NCI-H524 (cell line): ENCODE measurements around the gene MEP1A.

Source experiments
- DNase-seq, 2 experiments: peaks; one replicate each; lab custom pipeline; 2025; lab: John Stamatoyannopoulos, UW

MEP1A gene

GRCh38 chr6:46776070-46776712 lies 17.0 kb upstream of the MEP1A start:
- DNase-seq = peak; percentile 58 to 92

DNA sequence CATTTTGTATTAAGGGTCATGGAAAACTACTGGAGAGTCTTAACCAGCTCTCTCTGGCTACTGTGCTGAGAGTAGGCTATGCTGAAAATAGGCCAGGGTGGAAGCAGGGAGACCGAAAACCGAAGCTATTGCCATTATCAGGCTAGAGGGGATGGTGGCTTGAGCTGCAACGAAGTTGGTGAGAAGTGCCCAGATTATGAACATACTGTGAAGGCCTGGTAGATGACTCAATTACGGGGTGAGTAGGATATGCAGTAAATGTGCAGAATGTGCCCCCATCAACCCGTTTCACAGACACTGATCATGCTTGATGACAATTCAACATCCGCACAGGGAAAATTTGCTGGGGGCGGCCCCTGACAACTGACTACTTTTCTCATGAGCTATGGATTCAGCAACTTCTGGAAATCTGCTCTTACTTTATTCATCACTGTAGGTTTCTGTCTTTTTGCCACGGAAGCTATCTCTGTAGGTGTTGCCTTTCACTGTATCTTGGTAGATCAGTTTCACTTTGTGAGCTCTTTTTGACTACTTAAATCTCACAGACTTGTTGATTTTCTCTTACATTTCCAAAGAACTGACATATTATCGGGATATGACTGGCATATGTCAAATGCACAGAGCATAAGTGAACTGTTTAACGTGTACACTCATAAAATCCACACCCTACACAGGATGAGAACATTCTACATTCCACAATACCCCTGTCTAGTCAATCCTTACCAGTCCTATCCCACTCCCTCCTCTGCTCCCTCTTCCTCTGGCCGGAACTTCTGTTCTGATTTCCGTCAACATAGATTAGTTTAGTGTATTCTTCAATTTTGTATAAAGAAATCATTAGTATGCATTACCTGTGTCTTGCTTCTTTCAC lies 15.5 kb upstream of the MEP1A start:
- DNase-seq = no peak

- DNase-seq = peak; percentile 26 to 65
These were observed 11.5 kb upstream of the MEP1A start for GRCh38 chr6:46781478-46782378.

- DNase-seq = no peak
These were observed 8.7 kb upstream of the MEP1A start for GRCh38 chr6:46784535-46784934.

DNA sequence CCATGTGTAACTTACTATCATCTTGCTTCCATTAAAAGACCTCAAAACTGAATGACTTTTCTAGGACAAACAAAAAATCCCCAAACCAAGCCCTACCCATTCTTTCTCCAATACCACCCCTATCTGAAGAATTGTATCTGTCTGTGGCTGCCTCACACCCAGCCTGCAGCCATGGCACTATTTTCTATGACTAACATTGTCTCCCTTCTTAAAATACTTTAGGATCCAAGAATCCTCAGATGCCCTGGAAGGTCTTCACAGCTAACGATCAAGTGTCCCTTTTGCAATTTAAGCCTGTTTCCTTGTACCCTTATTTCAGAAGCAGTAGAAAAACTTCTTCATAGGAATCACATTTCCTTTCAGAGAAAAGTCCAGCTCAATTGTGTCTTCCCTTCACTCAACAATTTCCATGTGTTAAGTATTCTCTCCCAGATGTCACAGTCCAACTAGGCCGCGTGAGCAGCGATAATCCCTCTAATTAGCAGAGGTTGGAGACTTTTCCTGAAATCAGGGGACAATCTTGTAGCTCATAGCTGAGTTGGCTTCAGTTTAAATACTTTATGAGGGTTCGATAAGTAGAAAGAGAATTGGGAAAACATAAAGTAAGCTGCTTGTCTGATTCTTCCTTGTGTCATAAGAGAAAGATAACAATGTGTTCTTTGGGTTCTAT lies 5.2 kb upstream of the MEP1A start:
- DNase-seq = peak; percentile 40 to 56

GRCh38 chr6:46788791-46789190 lies 4.4 kb upstream of the MEP1A start:
- no peak for DNase-seq

GRCh38 chr6:46789434-46790354 lies 3.5 kb upstream of the MEP1A start:
- DNase-seq = no peak

- no peak for DNase-seq
These were observed 2.8 kb upstream of the MEP1A start for GRCh38 chr6:46790355-46790874.

GRCh38 chr6:46792635-46793034 lies 554 bp upstream of the MEP1A start:
- no peak for DNase-seq

- DNase-seq = no peak
These were observed 879 bp downstream of the MEP1A start for GRCh38 chr6:46794068-46794467.

GRCh38 chr6:46795816-46796215 lies 2.6 kb downstream of the MEP1A start:
- no peak for DNase-seq

DNA sequence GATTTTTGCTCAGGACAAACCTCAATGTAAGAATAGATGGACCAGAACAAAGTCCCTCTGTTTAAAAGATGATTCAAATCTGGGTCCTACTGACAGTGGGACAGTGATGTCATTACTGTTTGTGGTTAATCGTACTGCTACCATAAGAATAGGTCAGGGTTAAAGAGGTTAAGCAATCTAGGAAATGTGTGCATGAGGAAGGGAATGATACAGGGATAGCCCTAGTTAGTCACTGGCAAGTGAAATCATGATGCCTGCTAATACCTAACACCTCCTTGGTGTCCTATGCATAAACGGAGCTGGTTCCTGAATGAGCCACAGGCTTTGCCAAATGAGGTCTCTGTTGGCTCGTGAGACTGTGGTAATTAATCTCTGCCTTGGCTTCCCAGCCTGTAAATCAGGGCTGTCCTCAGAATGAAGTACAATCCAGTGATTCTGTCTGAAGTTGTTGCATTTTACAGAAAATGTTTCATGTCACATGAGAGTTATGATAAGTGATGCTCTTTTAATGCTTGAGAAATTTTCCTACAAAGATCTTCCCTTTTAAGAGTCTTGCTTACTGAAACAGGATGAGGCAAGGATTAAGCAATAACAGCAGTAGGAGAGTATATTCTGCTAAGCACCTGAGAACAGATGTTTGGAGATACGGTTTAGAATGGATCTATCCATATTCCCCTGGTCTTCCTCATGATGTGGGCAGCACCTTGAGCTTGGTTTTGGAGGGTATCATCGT lies 3.8 kb downstream of the MEP1A start:
- no peak for DNase-seq

DNA sequence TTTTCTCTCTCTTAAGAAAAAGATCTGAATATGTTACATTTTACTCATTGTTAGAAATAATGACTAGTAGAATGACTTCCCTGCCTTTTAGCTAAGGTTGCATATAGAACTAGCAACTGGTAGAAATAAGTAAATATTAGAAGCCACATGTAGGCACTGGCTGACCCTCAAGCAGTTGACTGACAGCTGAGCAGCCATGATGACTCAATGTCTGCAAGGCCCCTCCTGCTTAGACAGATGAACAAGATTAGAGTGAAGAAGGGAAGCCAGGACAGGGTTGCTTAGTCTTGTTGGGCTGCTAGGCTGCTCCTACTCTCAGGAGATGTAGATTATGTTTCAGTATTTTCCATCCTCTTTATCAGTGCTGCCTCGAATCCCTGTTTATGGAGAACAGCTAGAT lies 6.5 kb downstream of the MEP1A start:
- DNase-seq = no peak

DNA sequence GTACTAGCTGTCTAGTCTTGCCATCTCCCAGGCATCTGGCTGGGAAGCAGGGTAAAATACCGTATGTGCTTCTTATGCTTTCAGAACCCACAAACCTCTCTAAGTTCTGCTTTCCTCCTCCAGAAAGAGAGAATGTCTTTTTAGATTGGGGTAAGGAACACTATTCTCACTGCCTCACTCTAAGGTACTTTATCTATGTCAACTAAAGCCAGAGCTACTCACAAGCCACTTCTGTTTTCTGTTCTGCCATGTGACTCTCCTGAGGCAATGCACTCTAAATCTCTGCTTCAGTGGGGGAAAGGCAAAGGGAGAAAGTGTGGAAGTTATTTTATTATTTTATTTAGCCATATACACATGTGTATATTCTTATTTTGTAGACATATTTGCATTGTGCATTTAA lies 15.6 kb downstream of the MEP1A start:
- no peak for DNase-seq

- DNase-seq = no peak
These were observed 21.9 kb downstream of the MEP1A start for GRCh38 chr6:46815130-46815529.

GRCh38 chr6:46816626-46817025 lies 23.4 kb downstream of the MEP1A start:
- DNase-seq = no peak

DNA sequence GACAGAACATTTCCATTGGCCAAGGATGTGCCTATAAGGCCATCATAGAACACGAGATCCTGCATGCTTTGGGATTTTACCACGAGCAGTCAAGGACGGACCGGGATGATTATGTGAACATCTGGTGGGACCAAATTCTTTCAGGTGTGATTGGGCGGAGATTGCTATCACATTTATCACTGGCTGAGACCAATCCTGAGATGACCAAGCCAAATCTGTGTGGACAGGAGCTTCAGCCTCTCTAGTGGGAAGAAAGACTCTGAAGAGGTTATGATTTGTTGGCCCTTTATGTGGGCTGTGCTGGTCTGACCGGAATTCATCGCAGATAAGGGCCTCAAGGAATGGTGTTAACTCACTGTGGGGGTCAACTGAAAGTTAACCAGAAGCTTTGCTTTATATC lies 26.4 kb downstream of the MEP1A start:
- no peak for DNase-seq

- no peak for DNase-seq
These were observed 28.3 kb downstream of the MEP1A start for GRCh38 chr6:46821458-46821881.

DNA sequence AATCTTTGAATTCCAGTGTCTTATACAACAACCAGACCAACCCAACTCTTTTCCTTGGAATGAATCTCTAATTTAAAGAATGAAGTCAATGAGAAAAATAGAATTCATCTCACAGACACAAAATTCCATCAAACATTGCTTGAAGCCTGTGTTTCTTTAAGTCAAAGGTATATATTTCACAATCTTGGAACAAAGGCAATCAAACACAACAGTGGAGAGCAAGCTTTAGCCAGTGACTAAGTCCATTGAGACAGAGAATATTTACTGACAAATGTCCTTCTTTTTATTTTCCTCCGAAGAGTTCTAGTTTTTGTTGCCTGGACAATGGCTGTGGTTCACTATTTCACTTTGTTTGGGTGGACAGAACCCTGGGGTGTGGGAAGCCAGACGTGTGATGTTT lies 35.8 kb downstream of the MEP1A start:
- DNase-seq = no peak

DNA sequence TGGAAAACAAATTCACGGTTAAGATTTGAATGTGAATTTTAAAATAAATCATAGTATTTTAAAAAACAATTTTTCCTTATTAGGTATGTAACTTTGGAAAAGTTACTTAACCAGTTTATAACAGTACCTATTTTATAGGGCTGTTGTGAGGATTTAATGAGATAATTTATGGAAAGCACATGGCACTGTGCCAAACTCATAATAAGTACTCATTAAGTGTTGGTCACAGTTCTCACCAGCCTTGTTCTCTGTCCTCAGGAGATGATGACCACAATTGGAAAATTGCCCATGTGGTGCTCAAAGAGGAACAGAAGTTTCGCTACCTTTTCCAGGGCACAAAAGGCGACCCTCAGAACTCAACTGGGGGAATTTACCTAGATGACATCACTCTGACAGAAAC lies 39.6 kb downstream of the MEP1A start:
- no peak for DNase-seq
